HCT116 (cell line): Measurements from ENCODE around the gene TMPRSS9. TPM values are rescaled to one million over a fixed set of nuclear protein-coding genes. Genes with fewer than 3 reads are reported as not detected.

Experiments used
- ATAC-seq: fragments of 200-7000 bp; cut with Tn5 transposase; 2 replicates; pipeline ENCODE4 v1.9.1; 2020; ENCODE audit warnings: mild to moderate bottlenecking, moderate library complexity
- BruUV-seq: library from RNA; stranded (reverse); fragments of 400-500 nt; replicated peaks from 2 replicates; lab custom pipeline; 2021; lab: Mats Ljungman, UMichigan
- CTCF ChIA-PET: fragments of 300-600 bp; sonication (Branson Sonifier 250); formaldehyde crosslinking; loops from one replicate; lab custom pipeline; 2021; ENCODE audit warnings: antibody characterized with exemption; lab: Charles Lee
- POLR2A ChIA-PET: fragments of 300-600, 350-600 bp; sonication (Branson Sonifier 250); formaldehyde crosslinking; loops from one replicate; lab custom pipeline; 2021; ENCODE audit warnings: antibody characterized with exemption; lab: Charles Lee
- RAD21 ChIA-PET, 2 experiments: fragments of 300-600 bp; sonication (Branson Sonifier 250); formaldehyde crosslinking; loops; one replicate each; lab custom pipeline; 2023; ENCODE audit warnings: low total read pairs in 2 of 2; ENCODE audit not compliant: uncharacterized antibody in 2 of 2, unreplicated experiment in 2 of 2, low non-redundant PET in 1 of 2; lab: Charles Lee
- DNase-seq: peaks from one replicate; pipeline ENCODE4 v3.0.0-alpha.2; 2010; ENCODE audit warnings: low read depth, low spot score
- H2AFZ ChIP-seq: fragments of 200-600 bp; shearing (Covaris generic), sonication (generic); 2 replicates; pipeline ENCODE4 v1.6.1; 2017; ENCODE audit warnings: low read depth, mixed run types, mixed read lengths, antibody characterized with exemption, low read length; ENCODE audit not compliant: poor library complexity, severe bottlenecking
- H3K27ac ChIP-seq: 2 replicates; pipeline ENCODE4 v1.5.1; 2012; ENCODE audit warnings: low read depth, low read length
- H3K27me3 ChIP-seq: fragments of 200-600 bp; sonication (generic); 2 replicates; pipeline ENCODE4 v1.6.1; 2016; ENCODE audit warnings: mixed run types, low read length, mixed read lengths; ENCODE audit not compliant: insufficient read depth
- H3K36me3 ChIP-seq, 2 experiments: fragments of 200-500 bp in 1 of 2; fragments of 200-600 bp in 1 of 2; sonication (Bioruptor generic) in 1 of 2; sonication (generic) in 1 of 2; 2 replicates each; pipeline versions ENCODE4 v1.5.1 to v1.6.1; 2014 to 2016; ENCODE audit warnings: low read length in 2 of 2, inconsistent platforms in 1 of 2, mixed read lengths in 1 of 2, mixed run types in 1 of 2; ENCODE audit not compliant: insufficient read depth in 2 of 2, control insufficient read depth in 1 of 2
- H3K4me1 ChIP-seq, 2 experiments: fragments of 200-600 bp in 1 of 2; sonication (generic) in 1 of 2; 2 replicates each; pipeline versions ENCODE4 v1.5.1 to v1.6.1; 2012 to 2017; ENCODE audit warnings: low read length in 2 of 2, inconsistent platforms in 1 of 2, mild to moderate bottlenecking in 1 of 2, mixed read lengths in 1 of 2, mixed run types in 1 of 2, moderate library complexity in 1 of 2; ENCODE audit not compliant: insufficient read depth in 2 of 2, control insufficient read depth in 1 of 2
- H3K4me2 ChIP-seq: fragments of 200-600 bp; sonication (generic); 2 replicates; pipeline ENCODE4 v1.6.1; 2017; ENCODE audit warnings: mixed run types, low read length, mixed read lengths
- H3K4me3 ChIP-seq, 2 experiments: fragments of 200-600 bp in 1 of 2; sonication (generic) in 1 of 2; replicated peaks in 1 of 2; 2 replicates each; pipeline ENCODE4 v1.5.1; 2011 to 2016; ENCODE audit warnings: low read length in 2 of 2, control low read depth in 1 of 2, low read depth in 1 of 2, mild to moderate bottlenecking in 1 of 2, mixed read lengths in 1 of 2, mixed run types in 1 of 2
- H3K79me2 ChIP-seq: fragments of 200-600 bp; sonication (generic); 2 replicates; pipeline ENCODE4 v1.6.1; 2017; ENCODE audit warnings: mild to moderate bottlenecking, mixed run types, low read length, moderate library complexity, mixed read lengths; ENCODE audit not compliant: insufficient read depth
- H3K9ac ChIP-seq: fragments of 200-600 bp; sonication (generic); 2 replicates; pipeline ENCODE4 v1.6.1; 2016; ENCODE audit warnings: low read length, mixed read lengths
- H3K9me2 ChIP-seq: fragments of 200-600 bp; sonication (generic), shearing (Covaris generic); 2 replicates; pipeline ENCODE4 v1.6.1; 2017; ENCODE audit warnings: mixed run types, mild to moderate bottlenecking, moderate library complexity; ENCODE audit not compliant: insufficient read depth
- H3K9me3 ChIP-seq, 2 experiments: fragments of 200-500 bp in 1 of 2; fragments of 200-600 bp in 1 of 2; sonication (Bioruptor generic) in 1 of 2; sonication (generic) in 1 of 2; 2 replicates each; pipeline ENCODE4 v1.6.1; 2014 to 2017; ENCODE audit warnings: low read length in 2 of 2, mixed read lengths in 2 of 2, inconsistent platforms in 1 of 2, low read depth in 1 of 2, mild to moderate bottlenecking in 1 of 2, mixed run types in 1 of 2, moderate library complexity in 1 of 2; ENCODE audit not compliant: control insufficient read depth in 1 of 2, insufficient read depth in 1 of 2
- H4K20me1 ChIP-seq: fragments of 200-600 bp; sonication (generic), shearing (Covaris generic); 2 replicates; pipeline ENCODE4 v1.6.1; 2017; ENCODE audit warnings: mixed run types, mild to moderate bottlenecking, moderate library complexity; ENCODE audit not compliant: insufficient read depth
- ATF3 ChIP-seq: IDR thresholded peaks from 2 replicates; pipeline ENCODE4 v1.6.1; 2012
- CTCF ChIP-seq, 3 experiments: fragments of 200-600 bp in 1 of 3; sonication (generic) in 1 of 3; IDR thresholded peaks in 2 of 3; conservative IDR thresholded peaks in 1 of 3; 2 replicates each; pipeline ENCODE4 v1.5.1; 2012 to 2017; ENCODE audit warnings: low read depth in 2 of 3, low read length in 2 of 3, antibody characterized with exemption in 1 of 3, borderline replicate concordance in 1 of 3, control low read depth in 1 of 3, mild to moderate bottlenecking in 1 of 3, mixed read lengths in 1 of 3, mixed run types in 1 of 3, moderate library complexity in 1 of 3; ENCODE audit not compliant: insufficient read depth in 1 of 3
- EGR1 ChIP-seq: IDR thresholded peaks from 2 replicates; pipeline ENCODE4 v1.6.1; 2012; ENCODE audit warnings: low read depth
- EZH2 ChIP-seq: fragments of 200-600 bp; sonication (generic); IDR thresholded peaks from 2 replicates; pipeline ENCODE4 v1.6.1; 2017; ENCODE audit warnings: antibody characterized with exemption, mixed run types
- EZH2phosphoT487 ChIP-seq: fragments of 200-600 bp; IDR thresholded peaks from 2 replicates; pipeline ENCODE4 v1.6.1; 2018; ENCODE audit warnings: antibody characterized with exemption, borderline replicate concordance
- FOSL1 ChIP-seq: IDR thresholded peaks from 2 replicates; pipeline ENCODE4 v1.6.1; 2012; ENCODE audit warnings: low read depth
- MAX ChIP-seq: IDR thresholded peaks from 2 replicates; pipeline ENCODE4 v1.6.1; 2012
- REST ChIP-seq: IDR thresholded peaks from 2 replicates; pipeline ENCODE4 v1.6.1; 2012; ENCODE audit warnings: low read depth
- SIN3A ChIP-seq: IDR thresholded peaks from 2 replicates; pipeline ENCODE4 v1.6.1; 2012; ENCODE audit warnings: low read depth
- SRF ChIP-seq: IDR thresholded peaks from 2 replicates; pipeline ENCODE4 v1.6.1; 2012; ENCODE audit warnings: low read depth
- ZFX ChIP-seq: fragments of 450-650 bp; IDR thresholded peaks from 2 replicates; pipeline ENCODE4 v1.6.1; 2017
- ZNF274 ChIP-seq: fragments of 200-500 bp; sonication (Bioruptor generic); IDR thresholded peaks from 2 replicates; pipeline ENCODE4 v1.6.1; 2014; ENCODE audit warnings: mild to moderate bottlenecking, low read depth, low read length, inconsistent platforms
- intact Hi-C: fragments of 100-400 bp; cut with micrococcal nuclease; formaldehyde crosslinking; loops from 2 replicates; pipeline ENCODE4 v1.10.0; 2022
- total RNA-seq: library from RNA; stranded (reverse); gene quantifications from one replicate; pipeline ENCODE4 v1.2.1, GENCODE V29; 2021; ENCODE audit not compliant: unreplicated experiment

TMPRSS9 gene
- total RNA-seq, 1 experiment from 2014 or later, result not detected

GRCh38 chr19:2338751-2339643 lies 21.1 kb upstream of the TMPRSS9 start:
- ATAC-seq, result no peak
- POLR2A ChIA-PET, result no interaction called here

More at GRCh38 chr19:2338751-2339643, 21.1 kb upstream of the TMPRSS9 start:
- H4K20me1 ChIP-seq, result no peaks in the 10 kb centered on the region; the same call in 1 of the 2 replicates
- no peaks in the 10 kb centered on the region for H3K4me1 ChIP-seq
- H3K36me3 ChIP-seq, result no peaks in the 10 kb centered on the region
- H3K27ac ChIP-seq, result no peak overlapping the region
- ChIA-PET CTCF (no interaction called here), RAD21 (no interaction called here)
- no peak overlapping the region for H3K9ac ChIP-seq
- peaks cover 0 to 11% of the 10 kb centered on the region in 2 experiments; a peak in 1 of 4 replicates for H3K9me3 ChIP-seq
- H3K79me2 ChIP-seq, result peaks cover 26% of the 10 kb centered on the region; the same call in 1 of the 2 replicates
- BruUV-seq, result no TSS peak
- no peaks in the 10 kb centered on the region for H3K9me2 ChIP-seq
- intact Hi-C loops, result no loop called here
- DNase-seq, result no peak
- no peak overlapping the region for H3K4me3 ChIP-seq
- H3K27me3 ChIP-seq, result no peaks in the 10 kb centered on the region
- TF ChIP-seq EZH2 (no peak), MAX (no peak), ZFX (no peak), ATF3 (no peak), EZH2phosphoT487 (no peak), REST (no peak), SIN3A (no peak), CTCF (IDR thresholded peaks at IDR 0.05 in 2 of 3, conservative IDR thresholded peaks at IDR 0.05 in 1 of 3; ENCODE audit: borderline replicate concordance in 1 of 3, insufficient read depth in 1 of 3, low read depth in 2 of 3, low read length in 2 of 3) (no peak), SRF (no peak), FOSL1 (no peak), ZNF274 (no peak), EGR1 (no peak)
- TF ChIP-seq, all 23 proteins: peak for 0
- no peak overlapping the region for H2AFZ ChIP-seq
- no peak overlapping the region for H3K4me2 ChIP-seq
